Mesendoderm (in vitro differentiated cells): Measurements from ENCODE around the gene KIDINS220.

Experiments
- DNase-seq: peaks from one replicate; pipeline ENCODE4 v3.0.0; 2013
- H2AK5ac ChIP-seq: 2 replicates; pipeline ENCODE4 v1.6.1; 2013; ENCODE audit warnings: low read length, inconsistent platforms
- H2BK120ac ChIP-seq: 2 replicates; pipeline ENCODE4 v1.6.1; 2013; ENCODE audit warnings: low read depth, mild to moderate bottlenecking, low read length, moderate library complexity, mixed read lengths
- H2BK15ac ChIP-seq: replicated peaks from 2 replicates; pipeline ENCODE4 v1.6.1; 2013; ENCODE audit warnings: low read depth, mild to moderate bottlenecking, moderate library complexity
- H2BK5ac ChIP-seq: 2 replicates; pipeline ENCODE4 v1.6.1; 2013; ENCODE audit warnings: low read length, inconsistent platforms
- H3K18ac ChIP-seq: 2 replicates; pipeline ENCODE4 v1.6.1; 2013; ENCODE audit warnings: mild to moderate bottlenecking, low read length, mixed read lengths
- H3K23ac ChIP-seq: one replicate; pipeline ENCODE4 v1.6.1; 2013; ENCODE audit warnings: low read length
- H3K27ac ChIP-seq: 2 replicates; pipeline ENCODE4 v1.5.1; 2013; ENCODE audit warnings: low read depth, mild to moderate bottlenecking, inconsistent platforms, low read length, moderate library complexity
- H3K27me3 ChIP-seq: 2 replicates; pipeline ENCODE4 v1.6.1; 2013; ENCODE audit warnings: low read length, control low read depth, mild to moderate bottlenecking, inconsistent platforms; ENCODE audit not compliant: insufficient read depth, poor library complexity
- H3K36me3 ChIP-seq: 2 replicates; pipeline ENCODE4 v1.6.1; 2013; ENCODE audit warnings: low read length, inconsistent platforms; ENCODE audit not compliant: control insufficient read depth, insufficient read depth
- H3K4ac ChIP-seq: one replicate; pipeline ENCODE4 v1.6.1; 2013; ENCODE audit warnings: low read depth, mild to moderate bottlenecking, low read length, moderate library complexity
- H3K4me1 ChIP-seq: 2 replicates; pipeline ENCODE4 v1.6.1; 2013; ENCODE audit warnings: low read depth, low read length, inconsistent platforms; ENCODE audit not compliant: control insufficient read depth
- H3K4me2 ChIP-seq: 2 replicates; pipeline ENCODE4 v1.6.1; 2013; ENCODE audit warnings: low read length
- H3K4me3 ChIP-seq: 2 replicates; pipeline ENCODE4 v1.5.1; 2013; ENCODE audit warnings: mild to moderate bottlenecking, low read length
- H3K56ac ChIP-seq: one replicate; pipeline ENCODE4 v1.6.1; 2013; ENCODE audit warnings: low read length
- H3K79me1 ChIP-seq: 2 replicates; pipeline ENCODE4 v1.6.1; 2013; ENCODE audit warnings: low read length, inconsistent platforms
- H3K79me2 ChIP-seq: 2 replicates; pipeline ENCODE4 v1.6.1; 2013; ENCODE audit warnings: mild to moderate bottlenecking, low read length; ENCODE audit not compliant: control insufficient read depth, insufficient read depth
- H3K9ac ChIP-seq: 2 replicates; pipeline ENCODE4 v1.6.1; 2013; ENCODE audit warnings: low read length, inconsistent platforms
- H4K5ac ChIP-seq: one replicate; pipeline ENCODE4 v1.6.1; 2013; ENCODE audit warnings: low read length
- H4K8ac ChIP-seq: one replicate; pipeline ENCODE4 v1.6.1; 2013; ENCODE audit warnings: low read depth, mild to moderate bottlenecking, control low read depth, low read length, moderate library complexity
- WGBS: extraction: QIAGEN DNeasy Blood & Tissue Kit; methylation state at CpG from one replicate; pipeline ENCODE4 v1.1.7; 2013; ENCODE audit warnings: low lambda C conversion rate, missing lambda C conversion rate; ENCODE audit not compliant: insufficient coverage; ENCODE audit errors: extremely low coverage; 5-methylcytosine and 5-hydroxymethylcytosine counted together

KIDINS220 gene

DNA sequence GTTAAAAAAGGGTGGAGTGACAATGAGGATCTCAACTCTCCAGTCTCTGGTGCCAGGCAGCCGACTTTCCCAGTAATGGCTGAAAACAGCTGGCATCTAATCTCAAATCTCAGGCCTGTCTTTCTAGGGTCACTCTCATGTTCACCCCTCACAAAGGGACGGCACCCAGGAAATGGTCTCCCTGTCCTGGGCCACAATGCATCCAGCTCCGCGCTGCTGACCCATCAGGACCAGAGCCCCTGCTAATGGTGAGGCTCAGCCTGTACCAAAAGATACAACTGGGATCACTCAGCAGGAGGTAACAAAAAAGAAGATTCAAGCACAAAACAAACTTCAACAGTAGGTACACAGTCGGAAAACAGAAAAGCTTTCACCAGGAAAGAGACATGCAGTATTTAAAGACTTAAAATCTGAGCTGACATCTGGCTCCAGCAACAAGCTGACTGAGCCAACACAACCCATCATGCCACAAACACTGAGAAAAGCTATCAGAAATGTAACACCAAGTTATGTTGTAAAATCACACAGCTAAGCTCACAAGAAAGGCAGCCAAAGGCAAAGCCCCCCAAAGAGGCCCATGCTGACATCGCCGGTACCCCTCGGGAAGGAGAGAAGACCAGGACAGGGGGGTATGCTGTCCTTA is 13.6 kb upstream of the KIDINS220 start:
- no peak overlapping the region for H3K56ac ChIP-seq

DNA sequence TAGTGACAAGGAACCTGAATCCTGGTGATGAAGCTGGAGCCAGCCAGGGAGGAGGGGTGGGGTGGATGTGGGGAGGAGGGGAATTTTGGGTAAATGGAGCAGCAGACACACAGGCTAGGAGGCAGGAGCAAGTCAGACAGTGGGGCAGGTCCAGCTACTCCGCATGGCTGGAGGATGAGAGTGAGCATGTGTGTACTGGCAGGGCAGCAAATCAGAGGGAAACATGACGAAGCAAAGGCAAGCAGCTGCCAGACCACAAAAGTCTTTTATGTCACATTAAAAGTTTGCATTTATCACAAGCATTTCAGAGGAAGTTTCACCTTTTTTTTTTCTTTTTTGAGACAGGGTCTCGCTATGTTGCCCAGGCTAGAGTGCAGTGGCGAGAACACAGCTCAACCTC is 11.9 kb upstream of the KIDINS220 start:
- no peak overlapping the region for H3K4me2 ChIP-seq
- DNase-seq, result no peak
- H3K27ac ChIP-seq, result no peak overlapping the region
- H3K27me3 ChIP-seq, result no peaks in the 10 kb centered on the region
- H2BK120ac ChIP-seq, result no peak overlapping the region
- no peak overlapping the region for H4K8ac ChIP-seq
- H3K4me3 ChIP-seq, result no peak overlapping the region
- WGBS, result no CpG with 5 or more reads among the region's 4 CpGs
- no peaks in the 10 kb centered on the region for H3K79me2 ChIP-seq
- H3K23ac ChIP-seq, result no peak overlapping the region
- no peak overlapping the region for H3K9ac ChIP-seq
- H3K79me1 ChIP-seq, result no peaks in the 10 kb centered on the region
- no peak overlapping the region for H4K5ac ChIP-seq
- no peak overlapping the region for H3K56ac ChIP-seq
- H2BK5ac ChIP-seq, result no peak overlapping the region
- no peaks in the 10 kb centered on the region for H3K4me1 ChIP-seq
- H3K36me3 ChIP-seq, result no peaks in the 10 kb centered on the region
- no peak overlapping the region for H3K4ac ChIP-seq
- H3K18ac ChIP-seq, result no peak overlapping the region
- no peak overlapping the region for H2AK5ac ChIP-seq
- no peak overlapping the region for H2BK15ac ChIP-seq

More for the DNA sequence above, 13.6 kb upstream of the KIDINS220 start:
- no peak overlapping the region for H2BK15ac ChIP-seq
- no CpG with 5 or more reads among the region's 8 CpGs for WGBS
- H4K5ac ChIP-seq, result no peak overlapping the region
- H3K18ac ChIP-seq, result no peak overlapping the region
- no peak overlapping the region for H2AK5ac ChIP-seq
- no peak overlapping the region for H3K4me2 ChIP-seq
- no peaks in the 10 kb centered on the region for H3K27me3 ChIP-seq
- H3K4me3 ChIP-seq, result no peak overlapping the region
- no peaks in the 10 kb centered on the region for H3K79me2 ChIP-seq
- no peak overlapping the region for H2BK5ac ChIP-seq
- no peaks in the 10 kb centered on the region for H3K36me3 ChIP-seq
- no peak overlapping the region for H3K4ac ChIP-seq
- no peaks in the 10 kb centered on the region for H3K79me1 ChIP-seq
- no peak for DNase-seq
- H3K9ac ChIP-seq, result no peak overlapping the region
- H3K4me1 ChIP-seq, result no peaks in the 10 kb centered on the region
- H2BK120ac ChIP-seq, result no peak overlapping the region
- no peak overlapping the region for H3K27ac ChIP-seq
- H4K8ac ChIP-seq, result no peak overlapping the region
- H3K23ac ChIP-seq, result no peak overlapping the region

GRCh38 chr2:8848328-8849100 is 11.1 kb upstream of the KIDINS220 start:
- H3K4me1 ChIP-seq, result no peaks in the 10 kb centered on the region
- H2BK15ac ChIP-seq, result no peak overlapping the region
- no peaks in the 10 kb centered on the region for H3K27me3 ChIP-seq
- no CpG with 5 or more reads among the region's 7 CpGs for WGBS
- H3K18ac ChIP-seq, result no peak overlapping the region
- no peak overlapping the region for H3K9ac ChIP-seq
- H2BK120ac ChIP-seq, result no peak overlapping the region
- H3K79me2 ChIP-seq, result no peaks in the 10 kb centered on the region
- no peaks in the 10 kb centered on the region for H3K36me3 ChIP-seq
- DNase-seq, result no peak
- H3K27ac ChIP-seq, result no peak overlapping the region
- no peak overlapping the region for H3K4ac ChIP-seq
- H4K8ac ChIP-seq, result no peak overlapping the region
- no peak overlapping the region for H2BK5ac ChIP-seq
- no peak overlapping the region for H3K23ac ChIP-seq
- H4K5ac ChIP-seq, result no peak overlapping the region
- no peak overlapping the region for H3K4me3 ChIP-seq
- H3K4me2 ChIP-seq, result no peak overlapping the region
- no peaks in the 10 kb centered on the region for H3K79me1 ChIP-seq
- no peak overlapping the region for H3K56ac ChIP-seq
- H2AK5ac ChIP-seq, result no peak overlapping the region

- Histone ChIP-seq H3K18ac (no peak overlapping the region), H3K27me3 (no peaks in the 10 kb centered on the region), H3K79me2 (no peaks in the 10 kb centered on the region), H3K27ac (no peak overlapping the region), H3K9ac (no peak overlapping the region), H3K4ac (no peak overlapping the region), H4K5ac (no peak overlapping the region), H3K79me1 (no peaks in the 10 kb centered on the region), H3K4me3 (no peak overlapping the region), H2BK120ac (no peak overlapping the region), H3K4me1 (no peaks in the 10 kb centered on the region), H2BK5ac (no peak overlapping the region), H2AK5ac (no peak overlapping the region), H4K8ac (no peak overlapping the region), H2BK15ac (no peak overlapping the region), H3K4me2 (no peak overlapping the region), H3K56ac (no peak overlapping the region), H3K23ac (no peak overlapping the region), H3K36me3 (no peaks in the 10 kb centered on the region)
- DNase-seq, result no peak
- WGBS, result no CpG with 5 or more reads among the region's 6 CpGs
Measured at GRCh38 chr2:8847400-8847799, 10.0 kb upstream of the KIDINS220 start.

DNA sequence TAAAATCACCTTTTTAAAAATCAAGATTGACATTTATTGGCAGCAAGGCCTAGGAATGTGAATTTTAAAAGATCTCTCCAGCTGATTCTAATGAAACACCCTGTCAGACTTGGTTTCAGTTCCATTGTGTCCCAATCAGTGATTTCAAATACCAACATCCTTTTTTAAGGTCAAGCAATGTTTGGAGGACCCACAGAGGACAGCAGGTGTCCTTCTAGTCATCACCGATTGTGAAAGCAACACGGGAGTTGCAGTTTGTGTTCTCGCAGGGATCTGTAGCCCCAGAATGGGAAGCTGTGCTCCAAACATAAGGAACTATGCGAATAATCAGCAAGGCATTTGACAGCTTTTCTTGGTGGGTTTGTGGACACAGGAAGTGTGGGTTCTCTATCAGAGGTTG is 4.5 kb upstream of the KIDINS220 start:
- H3K4me2 ChIP-seq, result no peak overlapping the region
- no peak overlapping the region for H2BK15ac ChIP-seq
- no peak overlapping the region for H3K56ac ChIP-seq
- no peak overlapping the region for H3K23ac ChIP-seq
- no peaks in the 10 kb centered on the region for H3K79me2 ChIP-seq
- H2AK5ac ChIP-seq, result no peak overlapping the region
- H3K79me1 ChIP-seq, result no peaks in the 10 kb centered on the region
- H3K4ac ChIP-seq, result no peak overlapping the region
- H3K27me3 ChIP-seq, result no peaks in the 10 kb centered on the region
- H2BK5ac ChIP-seq, result no peak overlapping the region
- H3K18ac ChIP-seq, result no peak overlapping the region
- peaks cover 2% of the 10 kb centered on the region for H3K4me1 ChIP-seq
- no peak overlapping the region for H4K5ac ChIP-seq
- H3K9ac ChIP-seq, result no peak overlapping the region
- DNase-seq, result no peak
- H2BK120ac ChIP-seq, result no peak overlapping the region
- no peaks in the 10 kb centered on the region for H3K36me3 ChIP-seq
- WGBS, result no CpG with 5 or more reads among the region's 4 CpGs
- no peak overlapping the region for H3K27ac ChIP-seq
- no peak overlapping the region for H3K4me3 ChIP-seq
- no peak overlapping the region for H4K8ac ChIP-seq
